ENCODE results near the gene NOTCH2. TPM values are rescaled to one million over a fixed set of nuclear protein-coding genes. Genes with fewer than 3 reads are reported as not detected.

The NOTCH2 gene
- total RNA-seq, 1 experiment from 2014 or later: 79.6 TPM

DNA sequence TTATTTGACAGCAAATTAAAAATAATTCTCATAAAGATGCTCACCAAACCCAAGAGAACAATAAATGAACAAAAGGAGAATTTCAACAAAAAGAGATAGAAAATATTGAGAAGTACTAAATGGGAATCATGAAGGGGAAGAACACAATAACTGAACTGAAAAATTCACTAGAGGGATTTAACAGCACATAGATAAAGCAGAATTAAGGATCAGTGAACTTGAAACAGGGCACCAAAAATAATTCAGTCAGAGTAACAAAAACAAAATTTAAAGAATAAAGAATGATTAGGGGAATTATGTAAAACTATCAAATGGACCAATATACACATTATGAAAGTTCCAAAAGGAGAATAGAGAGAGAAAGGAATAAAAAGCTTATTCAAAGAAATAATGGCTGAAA, 181.0 kb downstream of the NOTCH2 start:
- H3K4me1 Mint-ChIP-seq (ENCODE audit: low read depth, unreplicated experiment): no peaks in the 10 kb centered on the region
- TF ChIP-seq, protein P1, sequence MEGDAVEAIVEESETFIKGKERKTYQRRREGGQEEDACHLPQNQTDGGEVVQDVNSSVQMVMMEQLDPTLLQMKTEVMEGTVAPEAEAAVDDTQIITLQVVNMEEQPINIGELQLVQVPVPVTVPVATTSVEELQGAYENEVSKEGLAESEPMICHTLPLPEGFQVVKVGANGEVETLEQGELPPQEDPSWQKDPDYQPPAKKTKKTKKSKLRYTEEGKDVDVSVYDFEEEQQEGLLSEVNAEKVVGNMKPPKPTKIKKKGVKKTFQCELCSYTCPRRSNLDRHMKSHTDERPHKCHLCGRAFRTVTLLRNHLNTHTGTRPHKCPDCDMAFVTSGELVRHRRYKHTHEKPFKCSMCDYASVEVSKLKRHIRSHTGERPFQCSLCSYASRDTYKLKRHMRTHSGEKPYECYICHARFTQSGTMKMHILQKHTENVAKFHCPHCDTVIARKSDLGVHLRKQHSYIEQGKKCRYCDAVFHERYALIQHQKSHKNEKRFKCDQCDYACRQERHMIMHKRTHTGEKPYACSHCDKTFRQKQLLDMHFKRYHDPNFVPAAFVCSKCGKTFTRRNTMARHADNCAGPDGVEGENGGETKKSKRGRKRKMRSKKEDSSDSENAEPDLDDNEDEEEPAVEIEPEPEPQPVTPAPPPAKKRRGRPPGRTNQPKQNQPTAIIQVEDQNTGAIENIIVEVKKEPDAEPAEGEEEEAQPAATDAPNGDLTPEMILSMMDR (IDR thresholded peaks at IDR 0.05; ENCODE audit: unreplicated experiment): no peak
- H3K9me3 Mint-ChIP-seq (ENCODE audit: low read depth, unreplicated experiment): no peaks in the 10 kb centered on the region
- no peak overlapping the region for H3K4me3 Mint-ChIP-seq (ENCODE audit: low read depth, unreplicated experiment)
- no peak overlapping the region for H3K27ac Mint-ChIP-seq (ENCODE audit: unreplicated experiment)
- H3K27me3 Mint-ChIP-seq (ENCODE audit: unreplicated experiment): no peaks in the 10 kb centered on the region
- BruUV-seq (replicated peaks): no TSS peak
- H3K36me3 Mint-ChIP-seq (ENCODE audit: insufficient read depth, unreplicated experiment): no peaks in the 10 kb centered on the region
- intact Hi-C loops (cut with micrococcal nuclease; ENCODE audit: unreplicated experiment): no loop called here
- CTCF ChIA-PET: no interaction called here
- no peak for DNase-seq

DNA sequence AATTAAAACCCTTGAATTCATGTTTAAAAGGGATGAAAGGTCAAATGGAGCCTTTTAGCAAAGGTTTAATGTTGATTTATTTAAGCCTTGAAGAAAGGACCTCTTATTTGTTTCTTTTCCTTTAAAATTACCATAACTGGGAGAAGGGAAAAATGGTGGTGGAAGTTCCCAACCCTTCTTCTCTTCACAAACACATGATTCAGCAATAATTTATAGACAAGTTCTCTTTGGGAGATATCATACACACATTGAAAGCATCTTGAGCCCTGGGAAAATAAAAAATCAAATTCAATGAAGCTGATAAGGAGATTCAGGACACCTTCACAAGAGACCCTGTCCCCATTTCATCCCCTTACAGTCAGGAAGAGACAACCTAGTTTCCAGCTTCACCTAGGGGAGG, 182.0 kb downstream of the NOTCH2 start:
- Mint-ChIP-seq H3K27ac (ENCODE audit: unreplicated experiment) (no peak overlapping the region), H3K9me3 (ENCODE audit: low read depth, unreplicated experiment) (no peaks in the 10 kb centered on the region), H3K36me3 (ENCODE audit: insufficient read depth, unreplicated experiment) (no peaks in the 10 kb centered on the region), H3K4me1 (ENCODE audit: low read depth, unreplicated experiment) (no peaks in the 10 kb centered on the region), H3K4me3 (ENCODE audit: low read depth, unreplicated experiment) (no peak overlapping the region), H3K27me3 (ENCODE audit: unreplicated experiment) (no peaks in the 10 kb centered on the region)
- intact Hi-C loops (cut with micrococcal nuclease; ENCODE audit: unreplicated experiment): no loop called here
- CTCF ChIA-PET: no interaction called here
- BruUV-seq (replicated peaks): no TSS peak
- no peak for DNase-seq
- TF ChIP-seq, protein P1 (IDR thresholded peaks at IDR 0.05; ENCODE audit: unreplicated experiment): no peak

DNA sequence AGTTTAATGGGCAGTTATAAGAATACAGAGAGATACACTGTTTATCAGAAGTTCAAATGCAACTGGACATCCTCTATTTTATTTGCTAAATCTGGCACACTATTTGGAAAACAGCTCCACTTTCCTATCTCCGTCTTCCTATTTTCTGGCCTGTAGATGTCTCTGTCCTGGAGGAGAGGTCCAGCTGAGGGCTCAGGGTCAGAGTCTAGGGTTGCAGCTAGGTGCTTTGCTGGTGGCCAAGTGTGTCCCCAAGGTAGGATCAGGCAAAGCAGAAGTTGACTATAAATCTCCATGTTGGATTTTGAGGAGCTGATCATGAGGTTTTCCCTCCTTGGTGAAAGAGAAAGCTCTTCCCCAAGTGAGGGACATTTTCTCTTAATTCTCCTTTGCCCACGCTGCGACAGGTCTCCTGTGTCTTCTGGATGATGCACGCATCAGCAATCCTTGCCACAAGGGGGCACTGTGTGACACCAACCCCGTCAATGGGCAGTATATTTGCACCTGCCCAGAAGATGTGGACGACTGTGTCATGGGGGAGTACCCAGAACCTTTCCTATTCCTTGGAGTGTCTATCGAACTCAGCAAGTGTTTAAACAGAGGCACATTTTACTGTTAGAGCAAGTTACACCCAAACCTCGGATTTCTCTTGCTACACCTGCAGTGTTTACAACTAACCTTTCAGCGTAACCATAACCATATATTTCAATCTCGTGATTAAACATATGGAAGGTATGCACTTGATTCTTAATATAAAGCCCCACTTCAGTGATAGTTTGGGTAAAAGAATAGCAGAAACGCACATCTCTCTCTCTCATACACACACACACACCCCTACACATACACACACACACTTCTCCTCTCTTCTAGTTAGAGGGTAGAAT, 183.3 kb downstream of the NOTCH2 start:
- Mint-ChIP-seq H3K36me3 (ENCODE audit: insufficient read depth, unreplicated experiment) (no peaks in the 10 kb centered on the region), H3K9me3 (ENCODE audit: low read depth, unreplicated experiment) (no peaks in the 10 kb centered on the region), H3K27me3 (ENCODE audit: unreplicated experiment) (no peaks in the 10 kb centered on the region), H3K4me3 (ENCODE audit: low read depth, unreplicated experiment) (no peak overlapping the region), H3K27ac (ENCODE audit: unreplicated experiment) (no peak overlapping the region), H3K4me1 (ENCODE audit: low read depth, unreplicated experiment) (no peaks in the 10 kb centered on the region)
- CTCF ChIA-PET: no interaction called here
- peak; percentile 66 for DNase-seq
- TF ChIP-seq, protein P1 (IDR thresholded peaks at IDR 0.05; ENCODE audit: unreplicated experiment): peak; percentile 77
- no TSS peak for BruUV-seq (replicated peaks)
- intact Hi-C loops (cut with micrococcal nuclease; ENCODE audit: unreplicated experiment): no loop called here

DNA sequence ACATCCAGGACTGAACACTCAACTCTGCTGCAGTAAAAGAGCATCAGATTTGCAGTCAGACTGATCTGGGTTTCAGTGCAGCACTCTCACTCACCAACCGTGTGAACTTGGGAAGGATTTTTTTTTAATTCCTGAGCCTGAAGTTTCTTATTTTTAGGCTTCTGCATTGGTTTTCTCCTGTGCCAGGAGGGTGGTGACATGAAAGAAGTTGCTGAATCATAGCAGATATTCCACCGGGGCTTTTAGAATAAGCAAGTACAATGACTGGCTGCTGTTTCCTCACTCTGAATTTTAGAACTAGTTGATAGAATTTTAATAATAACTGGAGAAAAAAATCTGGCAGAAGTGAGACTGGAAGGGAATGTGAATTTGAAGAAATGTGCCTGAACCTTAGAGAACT, 184.8 kb downstream of the NOTCH2 start:
- intact Hi-C loops (cut with micrococcal nuclease; ENCODE audit: unreplicated experiment): no loop called here
- Mint-ChIP-seq H3K27me3 (ENCODE audit: unreplicated experiment) (peaks cover 12% of the 10 kb centered on the region), H3K9me3 (ENCODE audit: low read depth, unreplicated experiment) (no peaks in the 10 kb centered on the region), H3K36me3 (ENCODE audit: insufficient read depth, unreplicated experiment) (no peaks in the 10 kb centered on the region), H3K4me1 (ENCODE audit: low read depth, unreplicated experiment) (no peaks in the 10 kb centered on the region), H3K27ac (ENCODE audit: unreplicated experiment) (no peak overlapping the region), H3K4me3 (ENCODE audit: low read depth, unreplicated experiment) (no peak overlapping the region)
- no TSS peak for BruUV-seq (replicated peaks)
- DNase-seq: no peak
- CTCF ChIA-PET: no interaction called here
- TF ChIP-seq, protein P1 (IDR thresholded peaks at IDR 0.05; ENCODE audit: unreplicated experiment): no peak
